ENCODE measurements around the gene TOX2.

DNA sequence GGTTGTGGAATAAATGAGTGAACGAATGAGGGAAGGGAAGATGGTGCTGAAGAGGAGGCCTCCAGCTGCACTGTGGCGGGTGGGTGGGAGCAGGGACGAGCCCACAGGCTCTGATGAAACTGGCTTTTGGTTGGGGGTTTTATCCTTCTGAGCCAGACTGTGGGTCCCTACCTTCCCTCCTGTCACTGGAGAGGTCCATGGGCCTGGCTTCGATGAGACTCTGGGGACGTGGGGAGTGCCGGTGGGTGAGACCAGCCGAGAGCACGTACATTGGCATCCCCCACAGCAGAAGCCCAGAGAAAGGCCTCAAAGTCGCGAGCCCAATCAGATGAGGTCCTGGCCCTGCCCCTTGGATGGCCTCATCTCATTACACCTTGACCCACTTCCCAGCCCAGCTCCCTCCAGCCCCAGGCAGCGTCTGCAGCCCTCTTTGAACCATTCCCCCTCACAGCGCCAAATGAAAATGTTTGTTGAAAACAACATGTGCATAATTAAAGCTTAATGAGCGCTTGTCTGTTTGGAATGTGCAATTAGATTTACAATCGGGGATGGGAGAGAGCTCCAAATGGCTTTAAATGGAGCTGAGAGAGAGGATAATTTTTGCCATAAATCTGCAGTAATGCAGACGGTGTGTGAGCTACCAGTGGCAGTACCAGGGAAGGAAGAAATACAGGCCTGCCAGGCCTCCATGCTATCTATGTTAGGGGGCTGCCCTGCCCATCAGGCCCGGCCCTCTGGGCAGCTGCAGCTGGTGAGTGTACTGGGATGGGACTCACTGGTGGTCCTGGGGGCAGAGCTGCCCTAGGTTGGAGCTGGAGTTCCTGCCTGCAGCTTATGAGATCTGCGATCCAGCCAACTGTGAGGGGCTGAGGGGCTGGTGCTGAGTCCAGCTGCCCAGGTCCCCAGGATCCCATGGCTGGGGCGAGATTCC, 47.2 kb downstream of the TOX2 start:
- TF ChIP-seq SPI1 (IDR thresholded peaks at IDR 0.05; ENCODE audit: low read depth, low read length) (no peak), POLR2AphosphoS5 (IDR thresholded peaks at IDR 0.05; ENCODE audit: low read depth, low read length) (no peak), POLR2A (IDR thresholded peaks at IDR 0.05; ENCODE audit: low read depth, low read length) (no peak)

Measured in GM12891 (cell line).